ENCODE results near the gene TRIM13.
"Not testable (repeated sequence)": the region's sequence is repeated elsewhere in the genome, so short reads cannot be mapped to it uniquely, and the experiment has no call there.

The TRIM13 gene, protein sequence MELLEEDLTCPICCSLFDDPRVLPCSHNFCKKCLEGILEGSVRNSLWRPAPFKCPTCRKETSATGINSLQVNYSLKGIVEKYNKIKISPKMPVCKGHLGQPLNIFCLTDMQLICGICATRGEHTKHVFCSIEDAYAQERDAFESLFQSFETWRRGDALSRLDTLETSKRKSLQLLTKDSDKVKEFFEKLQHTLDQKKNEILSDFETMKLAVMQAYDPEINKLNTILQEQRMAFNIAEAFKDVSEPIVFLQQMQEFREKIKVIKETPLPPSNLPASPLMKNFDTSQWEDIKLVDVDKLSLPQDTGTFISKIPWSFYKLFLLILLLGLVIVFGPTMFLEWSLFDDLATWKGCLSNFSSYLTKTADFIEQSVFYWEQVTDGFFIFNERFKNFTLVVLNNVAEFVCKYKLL

DNA sequence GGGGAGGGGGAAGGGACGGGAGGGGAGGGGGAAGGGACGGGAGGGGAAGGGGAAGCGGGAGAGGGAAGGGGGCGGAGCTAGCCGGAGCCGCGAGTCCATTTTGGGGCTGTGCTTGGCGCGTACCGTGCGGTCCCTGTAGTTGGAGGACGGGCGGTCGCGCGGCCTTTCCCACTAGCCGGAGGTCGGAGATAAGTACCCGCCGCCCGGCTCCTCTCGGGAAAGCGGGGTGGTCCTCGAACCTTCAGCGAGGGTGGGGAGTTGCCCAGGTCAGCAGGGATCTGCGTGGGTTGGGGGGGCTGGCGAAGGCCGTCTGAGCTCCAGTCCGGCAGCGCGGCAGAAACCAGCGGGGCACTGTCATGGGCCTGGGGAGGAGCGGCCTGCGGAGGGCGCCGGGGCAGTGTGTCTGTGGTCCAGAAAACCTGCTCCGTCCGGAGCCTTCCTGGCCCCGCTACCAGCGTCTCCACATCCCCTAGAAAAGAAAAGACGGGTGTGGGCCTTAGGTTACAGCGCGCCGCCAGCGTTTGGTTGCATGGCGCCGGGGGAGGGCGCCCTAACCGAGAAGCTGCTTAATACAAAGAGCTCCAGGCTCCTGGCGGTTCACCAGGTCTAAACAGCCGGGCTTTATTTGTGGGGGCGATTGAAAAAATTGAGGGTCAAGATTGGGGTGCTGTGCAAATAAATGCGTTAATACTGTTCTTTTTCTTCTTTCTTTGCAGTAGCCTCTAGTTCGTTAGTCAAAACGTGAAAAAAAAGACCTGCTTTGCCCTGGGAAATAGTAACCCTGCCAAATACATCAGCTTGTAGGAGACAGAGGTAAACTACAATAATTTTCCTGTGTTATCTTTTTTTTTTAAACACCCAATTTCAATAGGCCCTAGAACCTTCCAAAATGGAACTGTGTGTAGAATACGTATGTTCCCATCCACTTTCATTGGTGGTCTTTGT, at the start of gene TRIM13:
Gene TRIM13, plus strand, starts transcription at position 92 of the 945 bp plus-strand sequence. CDS start 14,899 bp downstream, outside the sequence.
- DNase-seq (ENCODE audit: low read depth in 2 of 2): peak; percentile 71 to 72

DNA sequence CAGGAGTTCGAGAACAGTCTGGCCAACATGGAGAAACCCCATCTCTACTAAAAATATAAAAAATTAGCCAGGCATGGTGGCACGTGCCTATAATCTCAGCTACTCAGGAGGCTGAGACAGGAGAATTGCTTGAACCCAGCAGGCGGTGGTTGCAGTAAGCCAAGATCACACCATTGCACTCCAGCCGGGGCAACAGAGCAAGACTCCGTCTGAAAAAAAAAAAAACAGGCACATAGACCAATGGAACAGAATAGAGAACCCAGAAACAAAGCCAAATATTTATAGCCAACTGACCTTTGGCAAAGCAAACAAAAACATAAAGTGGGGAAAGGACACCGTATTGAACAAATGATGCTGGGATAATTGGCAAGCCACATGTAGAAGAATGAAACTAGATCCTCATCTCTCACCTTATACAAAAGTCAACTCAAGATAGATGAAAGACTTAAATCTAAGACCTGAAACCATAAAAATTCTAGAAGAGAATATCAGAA, 48.0 kb upstream of the TRIM13 start:
- not testable (repeated sequence) for DNase-seq (ENCODE audit: low read depth in 2 of 2)

DNA sequence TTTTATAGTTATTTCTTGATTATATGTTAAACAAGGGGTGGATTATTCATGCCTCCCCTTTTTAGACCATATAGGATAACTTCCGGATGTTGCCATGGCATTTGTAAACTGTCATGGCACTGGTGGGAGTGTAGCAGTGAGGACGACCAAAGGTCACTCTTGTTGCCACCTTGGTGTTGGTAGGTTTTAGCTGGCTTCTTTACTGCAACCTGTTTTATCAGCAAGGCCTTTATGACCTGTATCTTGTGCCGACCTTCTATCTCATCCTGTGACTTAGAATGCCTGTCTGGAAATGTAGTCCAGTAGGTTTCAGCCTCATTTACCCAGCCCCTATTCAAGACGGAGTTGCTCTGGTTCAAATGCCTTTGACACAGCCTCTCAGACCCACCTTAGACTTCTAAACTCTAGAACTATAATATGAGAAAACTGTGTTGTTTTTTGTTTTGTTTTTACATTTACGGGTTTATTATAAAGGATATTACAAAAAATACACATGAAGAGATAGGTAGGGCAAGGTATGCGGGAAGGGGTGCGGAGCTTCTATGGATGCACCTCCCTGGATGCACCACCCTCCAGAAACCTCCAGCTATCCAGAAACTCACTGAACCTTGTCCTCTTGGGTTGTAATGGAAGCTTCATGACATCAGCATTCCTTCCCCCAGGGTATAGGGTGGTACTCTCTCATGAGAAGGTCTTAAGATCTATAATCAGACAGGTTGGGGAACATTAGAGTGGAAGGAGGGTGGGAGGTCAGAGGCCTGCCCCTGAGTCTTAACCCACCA, 44.9 kb upstream of the TRIM13 start:
- no peak for DNase-seq (ENCODE audit: low read depth in 2 of 2)

DNA sequence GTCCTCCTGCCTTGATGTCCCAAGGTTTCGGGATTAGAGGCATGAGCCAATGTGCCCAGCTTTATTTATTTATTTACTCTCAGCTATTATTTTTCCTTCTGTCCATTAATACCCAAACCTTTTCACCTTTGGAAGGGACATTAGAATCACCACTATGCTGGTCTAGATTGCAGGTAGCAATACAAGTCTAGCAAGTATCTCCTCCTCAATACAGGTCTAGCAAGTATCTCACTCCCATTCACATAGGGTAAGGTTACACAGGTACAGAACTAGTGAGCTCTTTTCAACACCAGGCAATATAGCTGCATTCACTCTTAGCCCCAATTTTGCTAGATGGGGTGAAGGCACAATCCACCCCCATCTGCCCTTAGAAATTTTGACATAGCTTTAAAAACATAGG, 43.3 kb upstream of the TRIM13 start:
- DNase-seq (ENCODE audit: low read depth in 2 of 2): no peak

DNA sequence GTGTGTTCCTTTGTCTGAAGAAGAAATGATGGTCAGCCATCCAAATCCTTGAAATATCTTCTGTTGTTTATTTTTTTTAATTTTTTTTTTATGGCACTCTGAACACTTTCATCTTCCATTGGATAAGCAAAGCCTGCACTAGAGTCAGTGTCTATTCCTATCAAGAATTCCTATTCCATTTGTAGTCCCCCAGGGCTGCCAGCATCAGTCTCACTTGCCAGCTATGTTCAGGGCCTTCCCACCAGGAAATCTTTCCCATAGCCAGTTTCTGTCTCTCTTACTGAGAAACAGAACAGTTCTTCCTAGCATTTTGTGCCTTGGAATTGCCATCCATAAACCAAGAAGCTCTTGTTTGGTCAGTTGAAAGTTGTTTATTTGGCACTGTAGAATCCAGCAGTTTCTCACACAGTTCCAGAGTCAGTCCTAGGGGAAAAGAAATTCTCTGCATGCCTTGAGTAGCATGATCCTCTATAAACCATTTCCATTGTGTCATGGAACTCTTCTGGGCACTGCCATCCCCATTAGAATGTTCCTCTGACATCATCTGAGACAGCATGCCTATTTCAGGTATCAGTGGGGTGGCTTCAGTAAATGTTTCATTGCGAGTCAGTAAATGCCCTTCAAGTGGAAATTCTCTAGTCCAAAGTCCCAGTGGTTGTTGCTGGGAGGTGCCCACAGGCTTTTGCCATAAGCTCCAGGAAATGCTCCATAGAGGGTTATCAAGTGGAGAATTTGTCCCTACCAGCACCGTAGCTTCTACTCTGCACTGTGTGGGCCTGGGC, 42.0 kb upstream of the TRIM13 start:
- DNase-seq (ENCODE audit: low read depth in 2 of 2): no peak

DNA sequence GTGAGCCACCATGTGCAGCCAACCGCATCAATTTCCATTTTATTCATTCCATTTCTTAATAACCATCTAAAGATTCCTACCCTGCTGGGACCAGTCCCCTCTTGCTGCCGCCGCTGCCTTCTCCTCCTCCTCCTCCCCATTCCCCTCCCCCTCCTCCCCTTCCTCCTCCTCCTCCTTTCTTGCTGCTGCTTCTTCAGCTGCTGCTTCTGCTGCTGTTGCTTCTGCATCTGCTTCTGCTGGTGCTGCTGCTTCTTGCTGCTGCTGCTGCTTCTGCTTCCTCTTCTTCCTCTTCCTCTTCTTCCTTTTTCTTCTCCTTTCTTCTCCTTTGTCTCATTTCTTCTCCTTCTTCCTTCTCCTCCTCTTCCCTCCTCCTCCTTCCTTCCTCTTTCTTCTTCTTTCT, 40.7 kb upstream of the TRIM13 start:
- DNase-seq (ENCODE audit: low read depth in 2 of 2): no peak

DNA sequence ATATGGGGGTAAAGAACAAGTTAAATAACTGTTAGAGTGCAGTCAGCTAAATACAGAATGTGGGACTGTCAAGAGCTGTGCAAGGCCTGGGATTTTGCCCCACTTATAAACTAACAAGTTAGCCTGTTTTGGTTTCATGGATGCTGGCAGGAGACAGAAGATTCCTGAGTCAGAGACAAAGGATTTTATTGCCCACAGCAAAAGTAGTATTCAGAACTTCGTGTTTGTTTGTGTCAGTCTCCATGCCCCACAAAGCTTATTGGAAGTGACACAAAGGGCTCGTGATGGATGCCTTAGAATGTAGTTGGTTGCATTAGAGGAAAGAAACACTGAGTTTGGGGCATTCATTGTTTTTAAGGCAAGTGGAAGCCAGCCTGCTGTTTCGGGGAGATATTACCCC, 38.5 kb upstream of the TRIM13 start:
- no peak for DNase-seq (ENCODE audit: low read depth in 2 of 2)

DNA sequence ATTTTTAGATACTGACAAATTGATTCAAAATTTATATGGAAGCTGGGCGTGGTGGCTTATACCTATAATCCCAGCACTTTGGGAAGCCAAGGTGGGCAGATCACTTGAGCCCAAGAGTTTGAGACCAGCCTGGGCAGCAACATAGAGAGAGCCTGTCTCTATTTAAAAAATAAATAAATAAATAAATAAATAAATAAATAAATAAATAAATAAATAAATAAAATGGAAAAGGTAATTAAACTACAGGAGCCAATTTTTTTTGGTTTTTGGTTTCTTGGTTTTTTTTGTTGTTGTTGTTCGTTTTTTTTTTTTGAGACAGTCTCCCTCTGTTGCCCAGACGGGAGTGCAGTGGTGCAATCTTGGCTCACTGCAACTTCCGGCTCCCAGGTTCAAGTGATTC, 29.4 kb upstream of the TRIM13 start:
- DNase-seq (ENCODE audit: low read depth in 2 of 2): no peak

DNA sequence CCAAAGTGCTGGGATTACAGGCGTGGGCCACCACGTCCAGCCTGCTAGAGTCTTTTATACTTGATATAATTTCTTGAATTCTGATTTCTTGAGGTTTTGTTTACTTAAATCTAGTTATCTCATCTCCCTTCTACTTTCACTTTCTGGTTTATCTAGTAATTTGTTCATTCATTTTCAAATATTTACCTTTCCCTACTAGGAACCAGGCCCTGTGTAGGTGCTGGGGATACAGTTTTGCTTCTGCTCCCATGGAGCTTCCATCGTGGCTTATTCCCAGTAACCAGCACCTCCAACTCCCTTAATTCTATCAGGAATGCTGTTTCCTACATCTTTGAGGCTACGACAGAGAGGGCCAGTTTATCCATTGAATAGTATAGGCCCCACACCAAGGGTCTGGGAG, 24.1 kb upstream of the TRIM13 start:
- DNase-seq (ENCODE audit: low read depth in 2 of 2): no peak

DNA sequence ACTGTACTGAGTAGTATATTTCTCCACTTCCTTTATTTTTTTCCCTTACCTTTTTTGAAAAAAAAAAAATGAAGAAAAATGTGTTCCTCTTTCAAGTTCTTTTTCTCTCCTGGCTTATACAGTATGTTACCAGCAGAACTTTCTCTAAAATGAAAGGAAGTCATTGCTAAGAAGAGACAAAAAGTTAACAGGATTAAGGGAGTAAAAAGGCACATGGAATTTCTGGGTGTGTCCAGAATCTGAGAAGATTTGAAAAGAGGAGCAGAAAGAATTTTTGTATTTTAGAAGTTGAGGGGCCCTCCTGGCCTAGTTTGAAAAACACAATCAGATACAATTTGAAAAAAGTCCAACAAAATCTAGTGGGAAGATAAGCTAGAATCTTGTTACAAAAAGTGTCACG, 21.0 kb upstream of the TRIM13 start:
- DNase-seq (ENCODE audit: low read depth in 2 of 2): no peak

DNA sequence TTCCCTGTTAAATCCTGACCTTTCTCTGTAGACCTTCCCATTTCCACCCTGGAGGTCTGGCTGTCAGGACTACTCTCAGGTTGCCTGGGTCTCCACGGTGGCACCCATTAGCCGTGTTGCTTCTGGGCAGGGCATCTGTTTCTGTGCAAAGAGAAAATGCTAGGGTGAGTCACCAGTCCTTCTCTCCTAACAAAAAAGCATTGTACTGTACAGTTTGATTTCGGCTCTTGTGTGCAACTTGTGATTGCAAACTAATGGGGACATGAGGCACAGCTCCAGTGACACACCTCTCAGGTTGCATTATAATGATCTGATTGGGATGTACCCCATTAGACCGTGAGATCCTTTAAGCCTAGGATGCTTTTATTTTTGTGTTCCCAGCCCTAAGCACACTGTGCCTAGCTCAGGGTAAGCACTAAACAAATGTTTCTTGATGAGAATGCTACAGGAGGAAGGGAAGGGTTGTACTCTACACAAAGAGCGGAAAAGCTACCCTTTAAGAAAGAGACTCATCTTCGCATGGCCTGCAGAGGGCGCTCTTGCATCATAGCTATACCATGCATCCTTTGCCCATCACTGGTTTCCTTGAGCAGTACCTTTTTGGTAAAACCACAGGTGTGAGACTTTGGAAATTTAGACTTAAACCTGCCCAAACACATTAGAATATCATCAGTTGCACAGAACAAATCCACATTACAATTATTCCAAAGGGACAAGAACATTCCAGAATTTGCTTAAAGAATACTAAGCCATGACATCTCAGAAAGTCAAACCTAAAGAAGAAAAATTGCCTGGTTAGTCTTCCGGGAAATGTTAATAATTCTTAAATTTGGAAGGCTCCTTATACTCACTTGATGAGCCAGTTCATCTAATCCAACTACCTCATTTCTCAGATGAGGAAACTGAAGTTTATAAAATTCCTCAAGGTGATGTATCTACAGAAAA, 20.3 kb upstream of the TRIM13 start:
- peak; percentile 70 to 73 for DNase-seq (ENCODE audit: low read depth in 2 of 2)

DNA sequence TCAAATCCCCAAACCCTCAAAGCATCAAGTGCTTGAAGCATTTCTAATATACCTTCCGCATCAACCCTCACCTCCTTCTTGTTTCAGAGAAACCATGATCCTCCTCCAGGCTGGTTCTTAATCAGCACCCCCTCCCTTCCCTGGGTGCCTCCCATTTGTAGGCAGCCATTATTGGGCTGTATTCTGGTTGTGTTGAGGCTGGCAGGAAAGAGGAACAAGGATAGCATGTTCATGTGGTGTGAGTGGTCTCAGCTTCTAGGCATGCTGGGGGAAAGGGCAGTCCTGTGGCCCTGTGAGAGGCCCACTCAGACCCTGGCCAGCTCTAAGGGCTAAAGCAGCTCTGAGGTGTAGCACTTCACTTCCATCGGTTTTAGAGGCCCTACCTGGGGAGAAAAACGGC, 18.9 kb upstream of the TRIM13 start:
- DNase-seq (ENCODE audit: low read depth in 2 of 2): no peak

DNA sequence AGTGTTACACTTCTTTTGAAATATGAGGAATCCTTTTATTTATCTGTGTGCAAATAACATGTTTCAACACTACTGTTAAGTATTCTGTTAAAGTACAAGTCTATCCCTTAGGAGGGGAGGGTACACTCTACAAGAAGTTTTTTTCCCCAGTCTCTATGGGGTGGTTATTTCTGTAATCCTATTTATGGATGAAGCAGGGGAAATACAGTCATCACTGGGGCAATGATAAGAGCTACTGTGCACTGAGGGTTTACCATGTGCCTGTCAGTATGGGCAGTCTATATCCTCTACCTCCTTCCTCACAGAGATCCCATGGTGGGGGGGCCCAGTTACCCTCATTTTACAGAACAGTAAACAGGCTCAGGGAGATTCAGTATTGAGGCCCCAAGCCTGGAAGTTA, 16.6 kb upstream of the TRIM13 start:
- no peak for DNase-seq (ENCODE audit: low read depth in 2 of 2)

DNA sequence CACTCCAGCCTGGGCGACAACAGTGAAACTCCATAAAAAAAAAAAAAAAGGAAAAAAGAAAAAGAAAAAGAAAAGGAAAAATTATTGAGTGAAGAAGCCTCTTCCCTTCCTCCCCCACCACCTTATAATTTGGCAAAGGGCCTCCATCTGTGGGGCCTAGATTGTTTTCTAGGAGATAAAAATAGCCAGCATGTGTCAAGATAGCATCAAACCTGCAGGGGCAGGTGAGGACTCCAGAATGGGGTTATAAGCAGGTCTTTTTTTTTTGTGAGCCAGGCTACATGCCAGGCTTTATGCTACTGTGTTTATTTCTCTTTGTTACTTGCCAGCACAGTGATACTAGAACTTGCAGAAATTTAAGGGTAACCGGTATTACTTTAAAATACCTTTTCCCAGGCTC, 11.7 kb upstream of the TRIM13 start:
- no peak for DNase-seq (ENCODE audit: low read depth in 2 of 2)

DNA sequence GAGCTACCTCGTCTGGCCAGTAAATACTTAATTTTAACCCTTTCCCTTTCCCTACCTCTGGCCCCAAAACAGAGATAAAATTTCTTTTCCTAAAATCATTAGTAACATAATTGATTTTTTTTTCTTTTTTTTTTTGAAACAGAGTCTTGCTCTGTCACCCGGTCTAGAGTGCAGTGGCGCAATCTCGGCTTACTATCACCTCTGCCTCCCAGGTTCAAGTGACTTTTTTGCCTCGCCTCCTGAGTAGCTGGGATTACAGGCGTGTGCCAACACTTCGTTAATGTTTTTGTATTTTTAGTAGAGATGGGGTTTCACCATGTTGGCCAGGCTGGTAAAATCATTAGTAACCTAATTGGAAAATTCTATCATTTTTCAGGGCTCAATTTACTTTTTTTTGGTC, 10.4 kb upstream of the TRIM13 start:
- DNase-seq (ENCODE audit: low read depth in 2 of 2): no peak

DNA sequence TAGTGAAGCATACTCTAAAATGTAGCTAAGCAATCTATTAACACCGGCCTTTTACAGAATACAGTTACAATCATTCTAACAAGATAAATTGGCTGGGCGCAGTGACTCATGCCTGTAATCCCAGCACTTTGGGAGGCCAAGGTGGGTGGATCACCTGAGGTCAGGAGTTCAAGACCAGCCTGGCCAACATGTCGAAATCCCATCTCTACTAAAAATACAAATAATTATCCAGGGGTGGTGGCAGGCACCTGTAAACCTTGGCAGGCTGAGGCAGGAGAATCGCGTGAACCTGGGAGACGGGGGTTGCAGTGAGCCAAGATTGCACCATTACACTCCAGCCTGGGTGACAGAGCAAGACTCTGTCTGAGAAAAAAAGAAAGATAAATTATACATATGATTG, 6.2 kb upstream of the TRIM13 start:
- not testable (repeated sequence) for DNase-seq (ENCODE audit: low read depth in 2 of 2)

DNA sequence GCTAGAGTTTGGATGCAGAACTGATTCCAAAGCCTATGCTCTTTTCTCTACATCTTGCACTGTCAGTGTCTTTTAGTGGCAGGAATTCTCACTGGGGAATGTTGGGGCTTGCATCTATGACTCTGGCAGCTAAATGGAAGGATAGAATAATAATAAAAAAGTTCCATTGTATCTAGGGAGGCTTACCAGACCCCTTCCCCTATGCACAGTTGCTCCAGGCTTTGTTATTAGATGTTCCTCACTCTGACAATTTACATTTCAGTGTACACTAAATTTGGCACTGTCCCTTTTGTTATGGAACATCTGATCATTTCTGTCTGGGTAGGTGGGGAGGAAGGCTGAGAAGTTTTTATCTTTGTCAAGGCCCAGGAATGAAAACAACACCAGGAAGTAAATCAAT, 3.7 kb upstream of the TRIM13 start:
- DNase-seq (ENCODE audit: low read depth in 2 of 2): no peak

DNA sequence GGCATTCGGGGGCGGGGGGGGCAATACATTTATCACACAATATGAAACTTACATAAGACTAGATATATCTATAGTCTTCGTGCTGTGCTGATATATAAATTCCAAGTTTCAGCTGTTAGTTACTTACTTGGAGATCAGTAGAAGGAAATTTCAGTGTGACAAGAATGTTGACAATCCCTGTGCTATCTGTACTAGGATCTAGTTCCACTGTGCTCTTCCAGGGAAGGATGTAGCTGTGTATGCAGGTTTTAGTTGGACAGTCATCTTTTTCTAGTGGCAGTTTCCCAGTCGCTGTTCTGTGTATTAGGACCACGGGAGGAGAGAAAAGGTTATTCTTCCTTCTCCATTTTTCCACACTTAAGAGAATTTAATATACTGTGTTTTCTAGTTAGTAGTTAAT, 3.2 kb upstream of the TRIM13 start:
- no peak for DNase-seq (ENCODE audit: low read depth in 2 of 2)

DNA sequence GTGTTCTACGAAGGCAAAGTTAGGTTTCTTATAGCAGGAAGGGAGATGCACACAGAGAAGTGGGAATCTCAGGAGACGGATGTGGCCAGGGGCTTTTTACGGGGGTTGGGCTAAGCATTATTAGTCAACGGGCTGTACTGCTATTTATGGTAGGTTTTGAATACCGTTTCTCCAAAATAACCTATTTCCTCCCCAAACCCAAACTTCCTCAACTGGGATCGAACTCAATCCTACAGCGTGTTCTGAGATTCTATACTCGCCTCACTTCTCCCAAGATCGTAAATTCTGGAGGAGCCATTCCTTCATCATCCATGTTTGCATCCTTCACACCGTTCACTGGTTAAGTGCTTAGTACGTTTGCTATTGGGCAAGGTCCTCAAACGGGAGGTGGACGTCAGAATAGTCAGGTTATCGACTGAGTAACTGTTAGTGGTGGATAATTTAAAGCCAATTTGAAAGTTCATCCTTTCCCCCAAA, 1.2 kb upstream of the TRIM13 start:
- DNase-seq (ENCODE audit: low read depth in 2 of 2): no peak
